GM21528 (cell line): ENCODE data around the gene NR4A3.
A peak's percentile ranks its signal among the peaks of the same experiment; 100 is the strongest.
"Not testable (repeated sequence)": the region's sequence is repeated elsewhere in the genome, so short reads cannot be mapped to it uniquely, and the experiment has no call there.

ENCODE experiments used
- ATAC-seq: cut with Tn5 transposase; IDR thresholded peaks from one replicate; pipeline ENCODE4 v1.9.1; 2021; ENCODE audit warnings: mild to moderate bottlenecking, moderate library complexity; ENCODE audit not compliant: unreplicated experiment, low FRiP score

The NR4A3 gene

GRCh38 chr9:99828417-99829176 is 6.9 kb downstream of the NR4A3 start:
- ATAC-seq: no peak

GRCh38 chr9:99831857-99832557 is 10.3 kb downstream of the NR4A3 start:
- ATAC-seq: no peak

DNA sequence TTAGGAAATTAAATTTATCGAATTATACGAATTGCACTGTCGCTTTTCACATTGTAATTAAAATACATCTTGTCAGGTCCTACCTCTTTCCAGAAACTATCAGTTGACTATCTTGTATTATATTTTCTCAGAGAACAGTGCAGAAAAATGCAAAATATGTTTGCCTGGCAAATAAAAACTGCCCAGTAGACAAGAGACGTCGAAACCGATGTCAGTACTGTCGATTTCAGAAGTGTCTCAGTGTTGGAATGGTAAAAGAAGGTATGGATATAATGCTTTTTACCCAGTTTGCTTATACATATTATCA is 10.8 kb downstream of the NR4A3 start:
- no peak for ATAC-seq

DNA sequence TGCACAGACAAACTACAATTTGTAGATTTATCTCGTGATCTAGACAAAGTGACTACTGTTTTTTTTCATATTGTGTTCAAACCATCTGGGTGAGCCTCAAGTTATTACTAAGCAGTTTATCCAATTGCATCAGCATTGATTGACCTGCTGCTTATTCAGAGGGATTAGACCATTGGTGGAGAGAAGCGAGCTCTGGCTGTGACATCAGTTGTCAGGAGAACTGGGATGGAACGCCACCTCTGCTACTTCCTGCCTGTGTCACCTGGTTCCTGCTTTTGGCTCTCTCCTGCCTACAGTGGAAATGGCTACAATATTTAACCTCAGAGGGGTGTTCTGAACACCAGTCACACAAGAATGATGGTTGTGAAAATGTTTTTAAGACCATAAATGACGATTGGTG is 12.1 kb downstream of the NR4A3 start:
- ATAC-seq: no peak

GRCh38 chr9:99834474-99834873 is 12.8 kb downstream of the NR4A3 start:
- no peak for ATAC-seq

DNA sequence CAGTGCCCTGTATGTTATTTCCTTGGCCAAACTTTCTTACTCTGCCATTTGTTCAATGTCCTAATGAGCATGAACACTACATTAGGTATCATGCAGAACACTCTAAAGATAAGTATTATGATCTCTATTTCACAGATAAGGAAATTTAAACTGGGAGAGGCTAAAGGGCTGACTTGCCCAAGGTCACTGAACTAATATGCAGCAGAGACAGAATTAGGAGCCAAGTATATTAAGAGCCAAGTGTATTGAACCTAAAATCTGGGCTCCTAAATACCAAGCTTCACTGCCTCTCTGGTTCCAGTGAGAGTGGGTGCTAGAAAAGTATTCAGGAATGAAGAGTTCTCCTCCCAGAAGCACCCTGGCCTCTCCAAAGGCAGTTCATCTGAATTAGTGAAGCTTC is 13.5 kb downstream of the NR4A3 start:
- no peak for ATAC-seq

- ATAC-seq: no peak
Measured at GRCh38 chr9:99835581-99835980, 13.9 kb downstream of the NR4A3 start.

DNA sequence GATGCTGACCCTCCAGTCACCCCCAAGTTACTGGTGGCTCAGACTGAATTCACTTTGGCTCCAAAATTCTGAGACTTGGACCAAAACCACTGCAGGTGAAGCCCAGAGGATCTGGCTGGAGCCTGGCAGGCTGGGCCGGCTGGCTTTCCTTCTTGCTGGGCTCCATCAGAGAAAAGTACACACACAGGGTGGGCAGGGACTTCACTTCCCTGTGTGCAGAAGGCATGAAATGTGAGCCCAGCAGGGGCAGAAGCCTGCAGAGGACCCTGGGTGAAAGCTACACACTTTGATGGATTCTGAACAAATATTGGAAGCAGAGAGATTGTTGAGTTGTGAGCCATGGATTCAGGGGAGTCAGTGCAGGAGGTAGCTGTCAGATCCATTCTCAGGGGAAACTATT is 18.4 kb downstream of the NR4A3 start:
- ATAC-seq: no peak

DNA sequence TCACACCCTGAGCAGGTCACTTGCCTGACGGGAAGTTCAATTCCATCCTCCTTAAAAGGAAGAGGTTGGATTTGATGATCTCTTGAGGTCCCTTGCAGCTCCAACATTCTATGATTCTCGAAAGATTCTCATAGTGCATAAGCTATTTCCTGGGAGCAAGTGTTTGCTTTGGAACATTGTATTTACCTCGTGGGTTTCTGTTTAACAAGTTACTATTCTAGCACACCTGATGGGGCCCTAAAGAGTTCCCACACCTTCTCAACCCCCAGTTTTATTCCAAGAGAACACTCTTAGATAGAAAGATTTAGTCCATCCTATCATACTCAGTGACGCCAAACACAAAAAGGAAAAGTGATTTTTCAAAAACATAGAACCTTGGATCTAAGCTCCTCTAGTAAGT is 23.4 kb downstream of the NR4A3 start:
- no peak for ATAC-seq

DNA sequence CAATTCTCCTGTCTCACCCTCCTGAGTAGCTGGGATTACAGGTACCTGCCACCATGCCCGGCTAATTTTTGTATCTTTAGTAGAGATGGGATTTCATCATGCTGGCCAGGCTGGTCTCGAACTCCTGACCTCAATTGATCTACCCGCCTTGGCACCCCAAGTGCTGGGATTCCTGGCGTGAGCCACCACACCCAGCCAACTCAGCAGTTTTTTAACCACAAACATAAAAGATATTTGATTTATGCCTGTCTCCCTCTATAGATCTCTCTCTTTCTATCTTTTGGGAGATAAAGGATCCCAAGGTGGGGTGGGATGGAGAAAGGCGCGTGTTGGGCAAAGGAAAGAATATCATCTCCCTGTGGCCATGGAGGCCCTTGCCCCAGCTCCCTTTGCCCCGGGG is 26.8 kb downstream of the NR4A3 start:
- ATAC-seq: no peak

GRCh38 chr9:99850736-99851499 is 29.2 kb downstream of the NR4A3 start:
- ATAC-seq: no peak

DNA sequence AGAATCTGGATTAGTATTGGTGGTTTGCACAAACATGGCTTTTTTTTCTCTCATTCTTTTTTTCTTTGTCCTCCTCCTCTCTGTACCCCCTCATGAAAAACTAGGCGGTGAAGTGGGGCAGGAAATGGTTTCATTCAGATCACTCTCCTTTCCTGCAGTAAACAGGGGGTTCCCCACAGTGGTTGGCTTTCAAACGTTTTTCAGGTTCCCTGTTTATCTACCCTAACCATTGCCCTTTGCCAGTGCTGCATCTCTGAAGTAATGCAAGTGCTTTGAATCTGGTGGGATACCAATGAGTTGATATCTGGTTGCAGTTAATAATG is 29.8 kb downstream of the NR4A3 start:
- peak; percentile 92 for ATAC-seq

DNA sequence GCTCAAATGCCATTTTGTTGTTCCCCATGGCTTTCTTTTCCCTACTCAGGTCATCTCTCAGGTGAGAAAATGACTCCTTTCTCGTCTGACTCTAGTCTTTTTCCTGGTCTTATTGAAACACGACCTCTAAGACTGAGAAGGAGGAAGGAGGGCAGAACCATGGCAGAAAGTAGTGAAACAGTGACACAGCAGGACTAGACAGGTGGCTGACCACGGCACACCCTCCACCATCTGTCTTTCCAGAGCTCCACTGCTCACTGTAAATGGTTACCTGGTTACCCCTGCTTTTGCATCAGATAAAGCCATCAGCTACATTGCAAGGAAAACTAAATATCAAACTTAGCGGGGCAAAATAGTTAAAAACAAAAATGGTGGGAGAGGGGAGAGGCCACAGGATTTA is 30.9 kb downstream of the NR4A3 start:
- ATAC-seq: no peak

DNA sequence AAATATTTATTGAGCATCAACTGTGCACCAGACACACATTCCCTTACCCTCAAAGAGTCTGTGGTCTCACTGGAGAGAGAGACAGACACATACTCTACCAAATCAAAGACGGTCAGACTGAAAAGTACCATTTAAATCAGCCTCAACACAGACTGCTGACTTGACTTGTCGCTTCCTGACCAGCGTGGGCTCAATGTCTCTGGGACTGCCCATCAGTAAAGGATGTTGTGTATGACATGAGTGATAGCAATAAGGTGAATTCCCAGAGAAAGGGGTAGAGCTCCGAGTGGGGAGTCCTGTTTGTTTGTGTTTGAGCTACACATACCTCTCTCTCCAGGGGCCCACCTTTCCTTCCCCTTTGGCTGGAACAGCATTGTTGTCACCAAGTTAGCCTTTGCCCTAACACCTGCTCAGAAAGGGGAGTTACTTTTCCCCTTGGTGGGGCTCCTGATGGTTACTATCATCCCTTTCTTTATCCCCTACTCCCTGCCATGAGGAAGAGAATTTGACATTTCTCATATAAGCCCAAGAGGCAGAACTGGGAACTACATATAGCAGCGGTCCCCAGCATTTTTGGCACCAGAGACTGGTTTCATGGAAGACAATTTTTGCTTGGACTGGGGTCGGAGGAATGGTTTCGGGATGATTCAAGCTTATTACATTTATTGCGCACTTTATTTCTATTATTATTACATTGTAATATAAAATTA is 33.9 kb downstream of the NR4A3 start:
- ATAC-seq: no peak

DNA sequence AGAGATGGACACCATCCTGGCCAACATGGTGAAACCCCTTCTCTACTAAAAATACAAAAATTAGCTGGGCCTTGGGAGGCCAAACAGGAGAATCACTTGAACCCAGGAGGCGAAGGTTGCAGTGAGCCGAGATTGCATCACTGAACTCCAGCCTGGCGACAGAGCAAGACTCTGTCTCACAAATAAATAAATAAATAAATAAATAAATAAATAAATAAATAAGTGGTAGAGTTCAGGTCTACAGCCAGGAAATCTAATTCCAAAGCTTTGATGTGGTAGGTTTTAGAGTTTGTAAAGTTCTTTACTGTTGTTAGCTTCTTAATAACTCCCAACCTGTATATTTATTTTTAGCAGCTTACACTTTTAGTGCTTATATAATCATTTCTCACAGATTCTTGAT is 35.9 kb downstream of the NR4A3 start:
- ATAC-seq: not testable (repeated sequence)

GRCh38 chr9:99858087-99858486 is 36.4 kb downstream of the NR4A3 start:
- no peak for ATAC-seq

GRCh38 chr9:99859243-99859980 is 37.7 kb downstream of the NR4A3 start:
- no peak for ATAC-seq

- ATAC-seq: no peak
Measured at GRCh38 chr9:99860266-99860665, 38.6 kb downstream of the NR4A3 start.

DNA sequence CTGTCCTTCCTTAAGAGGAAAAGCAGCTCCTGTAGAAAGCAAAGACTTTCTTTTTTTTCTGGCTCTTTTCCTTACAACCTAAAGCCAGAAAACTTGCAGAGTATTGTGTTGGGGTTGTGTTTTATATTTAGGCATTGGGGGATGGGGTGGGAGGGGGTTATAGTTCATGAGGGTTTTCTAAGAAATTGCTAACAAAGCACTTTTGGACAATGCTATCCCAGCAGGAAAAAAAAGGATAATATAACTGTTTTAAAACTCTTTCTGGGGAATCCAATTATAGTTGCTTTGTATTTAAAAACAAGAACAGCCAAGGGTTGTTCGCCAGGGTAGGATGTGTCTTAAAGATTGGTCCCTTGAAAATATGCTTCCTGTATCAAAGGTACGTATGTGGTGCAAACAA is 42.3 kb downstream of the NR4A3 start:
- no peak for ATAC-seq

- no peak for ATAC-seq
Measured at GRCh38 chr9:99866398-99866797, 44.7 kb downstream of the NR4A3 start.

GRCh38 chr9:99867536-99867935 is 45.9 kb downstream of the NR4A3 start:
- no peak for ATAC-seq
